Erythroblast (primary cell): ENCODE data around the gene EPHB2.

ENCODE experiments used
- GATA1 ChIP-seq: IDR thresholded peaks from 2 replicates; pipeline ENCODE4 v1.6.1; 2011; ENCODE audit warnings: low read depth, mild to moderate bottlenecking, control low read depth, low read length, moderate library complexity
- POLR2A ChIP-seq: IDR thresholded peaks from 2 replicates; pipeline ENCODE4 v1.6.1; 2011; ENCODE audit warnings: mild to moderate bottlenecking, low read length

- no peak for TF ChIP-seq POLR2A
- TF ChIP-seq GATA1 = no peak
These were observed 59.3 kb downstream of the EPHB2 start for GRCh38 chr1:22769932-22770331.
